Motor neuron (in vitro differentiated cells): ENCODE measurements around the gene FOXD2. TPM values are rescaled to one million over a fixed set of nuclear protein-coding genes. Genes with fewer than 3 reads are reported as not detected.

Source experiments
- ATAC-seq, 8 experiments: fragments of 200-7000 bp; cut with Tn5 transposase; replicated peaks in 6 of 8; 2 replicates each; pipeline ENCODE4 v1.8.0; 2021; ENCODE audit warnings: mild to moderate bottlenecking in 8 of 8, moderate library complexity in 8 of 8
- H3K27ac ChIP-seq, 2 donors: fragments of 250-450 bp; sonication (Bioruptor Pico); 2 replicates each; pipeline ENCODE4 v1.9.0; 2021; ENCODE audit warnings: antibody characterized with exemption in 2 of 2, mild to moderate bottlenecking in 2 of 2, moderate library complexity in 1 of 2
- H3K4me1 ChIP-seq, 2 donors: fragments of 250-450 bp; sonication (Bioruptor Pico); replicated peaks in 1 of 2; 2 replicates each; pipeline ENCODE4 v1.6.1; 2021; ENCODE audit warnings: antibody characterized with exemption in 2 of 2, mild to moderate bottlenecking in 2 of 2, moderate library complexity in 1 of 2
- H3K4me3 ChIP-seq, 5 donors: fragments of 250-450 bp; sonication (Bioruptor Pico); 2 replicates each; pipeline ENCODE4 v1.9.0; 2021; ENCODE audit warnings: antibody characterized with exemption in 5 of 5, mild to moderate bottlenecking in 5 of 5, moderate library complexity in 4 of 5
- WGBS, 10 experiments: fragments of 450-650 bp; shearing (Covaris generic); methylation state at CpG; one replicate each; pipeline ENCODE4 v1.0.0; 2022; 5-methylcytosine and 5-hydroxymethylcytosine counted together
- in situ Hi-C, 9 experiments: fragments of 400-800 bp; cut with MboI; loops; one replicate each; pipeline ENCODE4 v1.15.0; 2021; ENCODE audit warnings: low sequenced_read_pairs in 9 of 9, low pct_unique_long_range_greater_than_20kb in 2 of 9; ENCODE audit not compliant: unreplicated experiment in 9 of 9
- total RNA-seq, 8 experiments: library from RNA; unstranded; fragments of 300-600 nt; gene quantifications; 2 replicates each; pipeline versions ENCODE4 v1.2.3 to v1.2.4, GENCODE V29; 2022

FOXD2 gene
- total RNA-seq = 1 to 10 TPM in 1 of 8 experiments, under 1 TPM in 5, not detected in 2; 0.05 to 1.6 (median 0.30) TPM

DNA sequence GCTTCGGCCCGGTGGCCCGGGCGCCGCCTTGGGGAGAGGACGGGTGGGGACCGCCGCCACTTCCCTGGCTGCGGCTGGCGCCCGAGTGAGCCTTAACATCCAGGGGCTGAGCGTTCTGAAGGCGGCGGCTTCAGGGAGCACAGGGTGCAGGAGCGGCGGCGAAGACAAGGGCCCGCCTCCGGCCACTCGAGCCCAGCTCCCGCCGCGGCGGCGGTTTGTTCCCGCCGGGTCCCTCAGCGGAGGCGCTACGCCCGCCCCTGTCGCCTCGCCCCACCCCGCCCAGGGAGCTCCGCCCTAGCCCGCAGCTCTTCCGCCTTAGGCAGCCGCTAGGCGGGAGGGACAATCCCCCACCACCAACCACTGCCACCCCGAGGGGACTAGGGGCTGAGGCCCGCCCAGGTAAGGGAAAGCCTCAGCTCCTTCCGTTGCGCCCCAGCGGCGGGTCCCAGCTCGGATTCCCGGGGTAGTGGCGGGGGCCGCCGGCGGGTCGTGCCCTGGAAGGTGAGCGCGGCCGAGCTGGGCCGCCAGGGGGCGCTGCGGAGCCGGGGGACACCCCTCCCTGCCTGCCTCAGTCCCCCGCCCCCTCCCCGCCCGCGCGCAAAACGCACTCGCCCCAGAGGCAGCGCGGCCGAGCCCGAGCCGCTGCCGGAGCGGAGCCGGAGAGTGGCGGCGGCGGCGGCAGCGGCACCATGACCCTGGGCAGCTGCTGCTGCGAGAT lies at the start of gene FOXD2:
FOXD2 (plus strand) TSS at position 598 of the 718 bp plus-strand sequence; CDS start at position 690, 92 bp downstream.
- no peak within 1 kb of the TSS for H3K27ac ChIP-seq
- peak; percentile 74 to 90 (median 86) for ATAC-seq
- 0 to 2% (median 0%) methylated on average over 1 to 9 of the region's 80 CpGs; no CpG with 5 or more reads in 7 of the 10 experiments for WGBS, 10 experiments
- H3K4me1 ChIP-seq = peaks cover 2 to 17% of the 10 kb centered on the region in 2 donors
- peak within 1 kb of the TSS; percentile 21 to 61 (median 47) for H3K4me3 ChIP-seq
- in situ Hi-C loops = loop anchor here in 5 of 9 experiments (5.0 to 25.0 kb wide), 5 partner anchors 250 to 287 kb away; partner anchors contain the start of gene PDZK1IP1 (in 1 of the 5)

DNA sequence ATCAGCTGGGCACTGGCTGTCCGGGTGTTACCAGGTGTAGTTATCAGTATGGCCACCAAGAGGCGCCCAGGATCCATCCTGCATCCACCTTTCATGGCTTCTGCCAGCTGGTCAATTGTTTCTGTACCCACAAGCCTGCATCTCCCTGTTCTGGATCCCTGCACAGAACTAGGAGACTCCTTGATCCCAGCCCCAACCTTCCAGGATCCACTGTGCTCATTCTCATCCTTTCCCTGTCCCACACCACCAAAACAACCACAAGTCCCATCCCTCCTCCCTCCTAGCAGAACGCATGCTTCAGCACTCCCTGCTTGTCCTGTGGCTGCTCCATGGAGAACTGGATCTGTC lies 49.0 kb upstream of the FOXD2 start:
- H3K27ac ChIP-seq = no peak overlapping the region
- ATAC-seq = peak; percentile 67 to 96 (median 83)
- in situ Hi-C loops = loop anchor here in 2 of 9 experiments (5.0 to 25.0 kb wide), 2 partner anchors 38 to 202 kb away; partner anchors contain the start of gene PDZK1IP1 (in 1 of the 2)
- WGBS, 10 experiments = 0 to 40% (median 33%) methylated on average over 1 to 3 of the region's 3 CpGs; no CpG with 5 or more reads in 2 of the 10 experiments
- no peak overlapping the region for H3K4me3 ChIP-seq
- H3K4me1 ChIP-seq = no peaks in the 10 kb centered on the region

- Histone ChIP-seq H3K4me1 (no peaks in the 10 kb centered on the region), H3K27ac (no peak overlapping the region), H3K4me3 (no peak overlapping the region)
- in situ Hi-C loops = loop anchor here in 2 of 9 experiments (5.0 to 25.0 kb wide), 2 partner anchors 38 to 202 kb away; partner anchors contain the start of gene PDZK1IP1 (in 1 of the 2)
- WGBS, 10 experiments = 40 to 80% (median 58%) methylated on average over 1 to 2 of the region's 2 CpGs; no CpG with 5 or more reads in 5 of the 10 experiments
- ATAC-seq = no peak
Measured at GRCh38 chr1:47389731-47390130, 48.1 kb upstream of the FOXD2 start.

GRCh38 chr1:47390843-47391242 lies 47.0 kb upstream of the FOXD2 start:
- Histone ChIP-seq H3K4me1 (no peaks in the 10 kb centered on the region), H3K27ac (no peak overlapping the region), H3K4me3 (no peak overlapping the region)
- ATAC-seq = no peak
- in situ Hi-C loops = loop anchor here in 1 of 9 experiments (25.0 kb wide), 1 partner anchor 204 kb away; the partner anchor contains the start of gene PDZK1IP1
- WGBS, 10 experiments = 40 to 100% (median 71%) methylated on average over 1 to 2 of the region's 2 CpGs; no CpG with 5 or more reads in 2 of the 10 experiments

DNA sequence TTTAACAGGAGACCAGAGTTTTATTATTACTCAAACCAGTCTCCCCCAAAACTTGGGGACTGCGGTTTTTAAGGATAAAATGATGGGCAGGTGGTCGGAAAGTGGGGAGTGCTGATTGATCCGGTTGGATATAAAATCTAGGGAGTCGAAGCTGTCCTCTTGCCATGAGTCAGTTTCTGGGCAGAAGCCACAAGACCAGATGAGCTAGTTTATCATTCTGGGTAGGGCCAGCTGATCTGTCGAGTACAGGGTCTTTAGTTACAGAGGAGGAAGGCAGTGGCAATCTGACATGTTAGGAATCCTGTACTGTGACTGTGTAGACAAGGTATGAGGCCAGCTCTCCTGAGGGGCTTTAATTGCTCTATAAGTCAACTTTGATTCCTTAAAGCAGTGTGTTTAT lies 44.7 kb upstream of the FOXD2 start:
- Histone ChIP-seq H3K4me1 (no peaks in the 10 kb centered on the region), H3K4me3 (no peak overlapping the region), H3K27ac (no peak overlapping the region)
- WGBS, 10 experiments = 17 to 97% (median 45%) methylated on average over 1 to 5 of the region's 5 CpGs
- ATAC-seq = no peak
- in situ Hi-C loops = loop anchor here in 1 of 9 experiments (25.0 kb wide), 1 partner anchor 206 kb away; the partner anchor contains the start of gene PDZK1IP1

DNA sequence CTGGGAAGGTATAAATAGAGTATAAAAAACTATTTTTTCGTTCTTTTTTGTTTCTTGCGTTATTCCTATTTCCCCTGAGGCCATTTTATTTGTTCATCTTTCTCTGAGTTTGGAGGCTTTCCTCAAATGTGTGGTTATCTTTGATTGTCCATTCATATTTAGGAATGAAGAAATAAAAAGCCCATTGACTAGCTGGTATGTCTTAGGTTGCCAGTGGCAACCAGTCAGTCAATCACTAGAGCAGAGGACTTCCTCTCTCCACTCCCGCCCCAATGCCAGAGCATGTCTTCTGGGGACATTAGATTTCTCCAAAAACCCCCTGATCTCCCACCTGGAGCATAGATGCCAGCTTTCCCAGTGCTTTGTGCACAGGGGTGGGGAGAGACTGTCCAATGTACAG lies 42.4 kb upstream of the FOXD2 start:
- H3K4me1 ChIP-seq = no peaks in the 10 kb centered on the region
- 54 to 96% (median 76%) methylated on average over 2 to 3 of the region's 3 CpGs for WGBS, 10 experiments
- no peak for ATAC-seq
- no peak overlapping the region for H3K27ac ChIP-seq
- no peak overlapping the region for H3K4me3 ChIP-seq
- in situ Hi-C loops = loop anchor here in 1 of 9 experiments (25.0 kb wide), 1 partner anchor 208 kb away; the partner anchor contains the start of gene PDZK1IP1

GRCh38 chr1:47396671-47397196 lies 41.1 kb upstream of the FOXD2 start:
- Histone ChIP-seq H3K27ac (no peak overlapping the region), H3K4me1 (no peaks in the 10 kb centered on the region), H3K4me3 (no peak overlapping the region)
- WGBS, 10 experiments = 73 to 100% (median 83%) methylated on average over 1 to 6 of the region's 6 CpGs; no CpG with 5 or more reads in 2 of the 10 experiments
- in situ Hi-C loops = loop anchor here in 1 of 9 experiments (25.0 kb wide), 1 partner anchor 209 kb away; the partner anchor contains the start of gene PDZK1IP1
- no peak for ATAC-seq

GRCh38 chr1:47399138-47399845 lies 38.6 kb upstream of the FOXD2 start:
- 33 to 90% (median 81%) methylated on average over 1 to 4 of the region's 4 CpGs; no CpG with 5 or more reads in 2 of the 10 experiments for WGBS, 10 experiments
- no peak overlapping the region for H3K27ac ChIP-seq
- no peaks in the 10 kb centered on the region for H3K4me1 ChIP-seq
- no peak overlapping the region for H3K4me3 ChIP-seq
- in situ Hi-C loops = loop anchor here in 1 of 9 experiments (25.0 kb wide), 1 partner anchor 212 kb away; the partner anchor contains the start of gene PDZK1IP1
- no peak for ATAC-seq

DNA sequence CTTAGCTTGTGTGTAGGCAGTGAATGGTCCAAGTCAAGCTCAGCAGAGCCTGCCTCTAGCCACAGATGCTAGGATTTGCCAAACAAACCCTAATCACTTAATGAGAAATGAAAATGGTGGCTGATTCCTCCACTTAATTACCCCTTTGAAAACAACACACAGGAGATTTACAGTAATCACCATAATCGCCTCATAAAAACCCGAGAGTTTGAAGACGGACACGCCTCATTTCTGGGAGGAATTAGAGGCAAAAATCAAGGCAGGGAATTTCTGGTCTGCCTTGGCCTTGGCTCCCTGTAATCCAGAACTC lies 38.0 kb upstream of the FOXD2 start:
- Histone ChIP-seq H3K4me1 (no peaks in the 10 kb centered on the region), H3K27ac (no peak overlapping the region), H3K4me3 (no peak overlapping the region)
- ATAC-seq = no peak
- WGBS, 10 experiments = 30 to 88% (median 82%) methylated on average over 2 to 4 of the region's 4 CpGs; no CpG with 5 or more reads in 5 of the 10 experiments
- in situ Hi-C loops = loop anchor here in 3 of 9 experiments (25.0 kb wide), 1 partner anchor 212 kb away; the partner anchor contains the start of gene PDZK1IP1 (in 3 of the 3)

GRCh38 chr1:47401761-47402160 lies 36.1 kb upstream of the FOXD2 start:
- Histone ChIP-seq H3K4me3 (no peak overlapping the region), H3K27ac (no peak overlapping the region), H3K4me1 (no peaks in the 10 kb centered on the region)
- ATAC-seq = no peak
- 61 to 90% (median 80%) methylated on average over 1 to 4 of the region's 4 CpGs for WGBS, 10 experiments
- in situ Hi-C loops = loop anchor here in 2 of 9 experiments (25.0 kb wide), 1 partner anchor 214 kb away; the partner anchor contains the start of gene PDZK1IP1 (in 2 of the 2)

GRCh38 chr1:47402591-47402990 lies 35.3 kb upstream of the FOXD2 start:
- in situ Hi-C loops = loop anchor here in 2 of 9 experiments (25.0 kb wide), 1 partner anchor 215 kb away; the partner anchor contains the start of gene PDZK1IP1 (in 2 of the 2)
- H3K27ac ChIP-seq = no peak overlapping the region
- ATAC-seq = no peak
- 76 to 100% (median 87%) methylated on average over 1 to 4 of the region's 4 CpGs; no CpG with 5 or more reads in 3 of the 10 experiments for WGBS, 10 experiments
- no peaks in the 10 kb centered on the region for H3K4me1 ChIP-seq
- H3K4me3 ChIP-seq = no peak overlapping the region

DNA sequence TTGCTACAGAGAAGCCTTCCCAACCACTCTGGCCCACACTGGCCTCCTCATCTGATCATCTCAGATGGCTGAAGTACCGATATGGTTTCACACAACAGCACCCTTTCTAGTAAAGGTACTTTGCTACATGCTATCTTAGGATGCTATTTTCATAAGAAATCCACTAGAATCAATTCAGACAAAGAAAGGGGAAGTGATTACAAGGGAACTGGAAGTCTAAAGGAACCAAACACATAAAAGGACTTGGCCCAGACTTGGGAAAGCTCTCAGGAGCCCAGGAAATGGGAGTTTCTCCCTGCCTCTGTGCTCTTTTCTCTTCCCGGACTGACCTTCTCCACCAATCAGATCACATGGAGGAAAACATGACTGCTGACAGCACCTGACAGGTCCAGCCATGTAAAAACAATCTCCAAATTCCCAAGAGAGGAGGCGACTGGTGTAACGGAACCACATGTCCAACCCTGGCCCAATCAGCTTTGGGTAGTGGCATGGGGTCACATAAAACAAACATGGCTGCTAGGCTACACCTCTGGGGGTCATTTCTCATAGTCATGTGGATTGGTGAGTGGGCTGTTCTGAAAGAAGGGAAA lies 34.4 kb upstream of the FOXD2 start:
- ATAC-seq = no peak
- in situ Hi-C loops = loop anchor here in 2 of 9 experiments (25.0 kb wide), 1 partner anchor 216 kb away; the partner anchor contains the start of gene PDZK1IP1 (in 2 of the 2)
- WGBS, 10 experiments = 63 to 100% (median 85%) methylated on average over 1 to 4 of the region's 4 CpGs; no CpG with 5 or more reads in 3 of the 10 experiments
- H3K4me3 ChIP-seq = no peak overlapping the region
- no peak overlapping the region for H3K27ac ChIP-seq
- no peaks in the 10 kb centered on the region for H3K4me1 ChIP-seq
